Measurements from ENCODE around the gene MAP3K9. TPM values are rescaled to one million over a fixed set of nuclear protein-coding genes. Genes with fewer than 3 reads are reported as not detected.

The MAP3K9 gene
- total RNA-seq, 2 donors from 2014 or later, result 1.6 to 3.2 TPM

DNA sequence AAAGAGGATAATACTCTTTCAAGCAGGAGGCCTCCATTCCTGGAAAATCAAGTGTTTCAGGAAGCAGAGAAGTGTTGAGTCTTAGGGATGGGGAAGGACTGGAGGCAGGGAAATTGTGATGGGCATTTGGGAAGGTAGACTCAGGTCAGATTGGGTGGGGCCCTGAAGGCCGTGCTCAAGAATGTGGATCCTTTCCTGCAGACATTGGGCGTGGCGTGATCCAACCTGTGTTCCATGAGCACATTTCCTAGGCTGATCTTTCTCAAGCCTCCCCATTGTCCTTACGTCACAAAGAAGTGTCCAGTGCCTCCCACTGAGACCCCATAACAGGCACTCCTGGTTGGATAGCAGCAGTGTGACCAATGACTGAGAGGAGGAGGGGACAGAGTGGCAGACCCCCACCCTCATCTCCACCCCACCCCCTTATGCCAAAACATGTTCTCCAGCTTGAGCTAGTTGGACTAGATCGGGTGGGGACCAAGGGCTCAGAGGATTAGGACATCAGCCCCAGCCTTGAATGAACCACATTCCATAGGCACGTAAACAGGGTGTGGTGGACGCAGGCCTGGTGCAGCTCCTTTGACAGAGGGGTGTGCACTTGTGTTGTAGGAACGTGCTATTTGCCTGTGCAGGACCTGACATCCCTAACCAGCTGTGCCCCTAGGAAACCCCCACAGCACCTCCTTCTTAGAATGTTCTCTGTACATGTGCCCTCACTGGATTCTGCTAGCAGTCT is 90.8 kb downstream of the MAP3K9 start:
- TF ChIP-seq CTCF (IDR thresholded peaks at IDR 0.05), result no peak
- Histone ChIP-seq H3K27me3 (no peaks in the 10 kb centered on the region), H3K4me3 (no peak overlapping the region), H3K4me1 (peaks cover 0 to 8% of the 10 kb centered on the region in 2 donors), H3K9me3 (no peaks in the 10 kb centered on the region), H3K36me3 (no peaks in the 10 kb centered on the region), H3K27ac (no peak overlapping the region)
- no peak for DNase-seq (ENCODE audit: low spot score)

- Histone ChIP-seq H3K4me3 (no peak overlapping the region), H3K27ac (no peak overlapping the region), H3K36me3 (no peaks in the 10 kb centered on the region), H3K9me3 (no peaks in the 10 kb centered on the region), H3K27me3 (no peaks in the 10 kb centered on the region), H3K4me1 (peaks cover 0 to 8% of the 10 kb centered on the region in 2 donors)
- DNase-seq (ENCODE audit: low spot score), result no peak
- no peak for TF ChIP-seq CTCF (IDR thresholded peaks at IDR 0.05)
These were observed 92.4 kb downstream of the MAP3K9 start for GRCh38 chr14:70716958-70717357.

- Histone ChIP-seq H3K27me3 (no peaks in the 10 kb centered on the region), H3K4me1 (peaks cover 0 to 8% of the 10 kb centered on the region in 2 donors), H3K27ac (no peak overlapping the region), H3K36me3 (no peaks in the 10 kb centered on the region), H3K4me3 (no peak overlapping the region), H3K9me3 (no peaks in the 10 kb centered on the region)
- no peak for DNase-seq (ENCODE audit: low spot score)
- no peak for TF ChIP-seq CTCF (IDR thresholded peaks at IDR 0.05)
These were observed 92.8 kb downstream of the MAP3K9 start for GRCh38 chr14:70716483-70716882.

- peak overlapping the region in 1 of 2 donors; percentile 8 for H3K27ac ChIP-seq
- no peaks in the 10 kb centered on the region for H3K36me3 ChIP-seq
- H3K4me3 ChIP-seq, result no peak overlapping the region
- DNase-seq (ENCODE audit: low spot score), result no peak
- TF ChIP-seq CTCF (IDR thresholded peaks at IDR 0.05), result peak; percentile 61 to 72
- no peaks in the 10 kb centered on the region for H3K27me3 ChIP-seq
- no peaks in the 10 kb centered on the region for H3K9me3 ChIP-seq
- peaks cover 0 to 8% of the 10 kb centered on the region in 2 donors for H3K4me1 ChIP-seq
These were observed 95.2 kb downstream of the MAP3K9 start for GRCh38 chr14:70714055-70714550.

DNA sequence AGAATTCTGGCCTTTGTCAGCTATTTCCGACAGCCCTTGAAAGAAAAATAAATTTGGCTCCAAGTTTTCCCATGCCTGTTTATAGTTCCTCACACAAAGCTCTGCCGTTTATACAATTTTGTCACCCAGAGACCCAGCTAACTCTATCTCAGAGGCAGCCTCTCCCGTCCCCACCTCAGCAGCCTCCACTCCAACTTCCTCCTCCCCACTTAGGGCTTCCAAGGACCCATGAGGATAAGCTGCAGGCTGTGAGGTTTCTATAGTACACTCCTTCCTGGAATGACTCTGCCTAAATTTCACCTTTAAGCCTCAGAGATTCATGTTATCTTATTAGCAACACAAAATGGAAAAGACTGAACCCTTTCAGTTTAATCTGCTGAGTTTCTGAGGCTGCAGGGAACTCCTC is 95.8 kb downstream of the MAP3K9 start:
- H3K4me1 ChIP-seq, result peaks cover 0 to 8% of the 10 kb centered on the region in 2 donors
- DNase-seq (ENCODE audit: low spot score), result no peak
- H3K4me3 ChIP-seq, result no peak overlapping the region
- H3K36me3 ChIP-seq, result no peaks in the 10 kb centered on the region
- TF ChIP-seq CTCF (IDR thresholded peaks at IDR 0.05), result no peak
- H3K27ac ChIP-seq, result peak overlapping the region; percentile 2 to 8
- no peaks in the 10 kb centered on the region for H3K9me3 ChIP-seq
- H3K27me3 ChIP-seq, result no peaks in the 10 kb centered on the region
